HepG2 (cell line): ENCODE measurements around the gene TUT7. TPM values are rescaled to one million over a fixed set of nuclear protein-coding genes. Genes with fewer than 3 reads are reported as not detected.

Experiments
- ATF1 ChIP-seq: IDR thresholded peaks from 2 replicates; pipeline ENCODE4 v1.6.1; 2016; ENCODE audit warnings: mild to moderate bottlenecking, control low read depth
- CHD4 ChIP-seq: fragments of 200-600 bp; sonication (generic); IDR thresholded peaks from 2 replicates; pipeline ENCODE4 v1.7.0; 2017; ENCODE audit warnings: mild to moderate bottlenecking, low read length, borderline replicate concordance
- KLF6 ChIP-seq: IDR thresholded peaks from 2 replicates; pipeline ENCODE4 v1.8.0; 2016; ENCODE audit warnings: missing biosample characterization, missing genetic modification reagents
- NFIB ChIP-seq: sonication (generic); formaldehyde crosslinking; IDR thresholded peaks from 2 replicates; pipeline ENCODE4 v1.9.0; 2021; ENCODE audit warnings: missing genetic modification reagents, mild to moderate bottlenecking, borderline replicate concordance
- NFRKB ChIP-seq: fragments of 450-650 bp; IDR thresholded peaks from 2 replicates; pipeline ENCODE4 v1.6.1; 2017
- RELA ChIP-seq: sonication (generic); formaldehyde crosslinking; IDR thresholded peaks from 2 replicates; pipeline ENCODE4 v1.4.0; 2020; ENCODE audit warnings: missing genetic modification reagents
- SIN3A ChIP-seq: IDR thresholded peaks from 2 replicates; pipeline ENCODE4 v1.6.1; 2011; ENCODE audit warnings: low read depth, mild to moderate bottlenecking, control low read depth, low read length, borderline replicate concordance
- SMAD9 ChIP-seq: sonication (generic); formaldehyde crosslinking; IDR thresholded peaks from 2 replicates; pipeline ENCODE4 v1.5.1; 2020; ENCODE audit warnings: mild to moderate bottlenecking, missing genetic modification reagents
- YEATS4 ChIP-seq: sonication (generic); formaldehyde crosslinking; IDR thresholded peaks from 2 replicates; pipeline ENCODE4 v1.4.0; 2020; ENCODE audit warnings: missing genetic modification reagents, borderline replicate concordance
- ZBTB42 ChIP-seq: sonication (generic); formaldehyde crosslinking; IDR thresholded peaks from 2 replicates; pipeline ENCODE4 v1.5.0; 2020; ENCODE audit warnings: mild to moderate bottlenecking, missing genetic modification reagents
- ZFX ChIP-seq: sonication (generic); formaldehyde crosslinking; IDR thresholded peaks from 2 replicates; pipeline ENCODE4 v1.4.0; 2020; ENCODE audit warnings: mild to moderate bottlenecking, low read depth, missing genetic modification reagents, moderate library complexity
- ZNF235 ChIP-seq: sonication (generic); formaldehyde crosslinking; IDR thresholded peaks from 2 replicates; pipeline ENCODE4 v1.8.1; 2023; ENCODE audit warnings: mild to moderate bottlenecking, missing genetic modification reagents, borderline replicate concordance
- ZNF331 ChIP-seq: sonication (generic); formaldehyde crosslinking; IDR thresholded peaks from 2 replicates; pipeline ENCODE4 v1.4.0; 2020; ENCODE audit warnings: missing genetic modification reagents
- ZNF501 ChIP-seq: sonication (generic); formaldehyde crosslinking; IDR thresholded peaks from 2 replicates; pipeline ENCODE4 v1.5.1; 2020; ENCODE audit warnings: mild to moderate bottlenecking, moderate library complexity, missing genetic modification reagents
- ZNF781 ChIP-seq: sonication (generic); formaldehyde crosslinking; IDR thresholded peaks from 2 replicates; pipeline ENCODE4 v1.5.1; 2020; ENCODE audit warnings: borderline replicate concordance, mild to moderate bottlenecking, missing genetic modification reagents; ENCODE audit errors: not compliant biosample characterization
- polyA plus RNA-seq, 8 experiments: library from polyadenylated mRNA; depleted of rRNA in 3 of 8; stranded (reverse) in 7 of 8; unstranded in 1 of 8; fragments of >200 nt; fragmentation: Illumina TruSeq in 4 of 8; extraction: Trizol in 4 of 8; gene quantifications; 2 replicates each; pipeline versions ENCODE4 v1.2.1 to v1.2.3, GENCODE V29; 2011 to 2016; ENCODE audit warnings: low read depth in 4 of 8, missing spikeins in 1 of 8, mixed read lengths in 1 of 8; ENCODE audit not compliant: insufficient read depth in 1 of 8
- total RNA-seq, 5 experiments: library from RNA; depleted of rRNA; stranded (reverse); fragments of >200 nt; fragmentation: Illumina TruSeq; extraction: Trizol; gene quantifications; 2 replicates each; pipeline ENCODE4 v1.2.3, GENCODE V29; 2016; ENCODE audit warnings: low read depth in 1 of 5
- TF ChIP-seq, protein P1 (sequence below): sonication (generic); formaldehyde crosslinking; IDR thresholded peaks from 2 replicates; pipeline ENCODE4 v1.5.1; 2020; ENCODE audit warnings: mild to moderate bottlenecking, missing genetic modification reagents
- TF ChIP-seq, protein P2 (sequence below): IDR thresholded peaks from 2 replicates; pipeline ENCODE4 v1.6.1; 2016; ENCODE audit warnings: missing biosample characterization, missing genetic modification reagents, low read depth
- TF ChIP-seq, protein P3 (sequence below): sonication (generic); formaldehyde crosslinking; IDR thresholded peaks from 2 replicates; pipeline ENCODE4 v1.4.0; 2020; ENCODE audit warnings: missing genetic modification reagents
- TF ChIP-seq, protein P4 (sequence below): sonication (generic); formaldehyde crosslinking; conservative IDR thresholded peaks from 2 replicates; pipeline ENCODE4 v1.8.0; 2022; ENCODE audit warnings: low read depth, missing genetic modification reagents
- TF ChIP-seq, protein P5 (sequence below): sonication (generic); formaldehyde crosslinking; IDR thresholded peaks from 2 replicates; pipeline ENCODE4 v1.4.0; 2020; ENCODE audit warnings: mild to moderate bottlenecking, missing genetic modification reagents, borderline replicate concordance

The TUT7 gene
- total and polyA plus RNA-seq, 2 of the 13 experiments (the other 11 are each of a cell fraction or from before 2014, with no cell fraction given), result 12.0 to 19.4 TPM

DNA sequence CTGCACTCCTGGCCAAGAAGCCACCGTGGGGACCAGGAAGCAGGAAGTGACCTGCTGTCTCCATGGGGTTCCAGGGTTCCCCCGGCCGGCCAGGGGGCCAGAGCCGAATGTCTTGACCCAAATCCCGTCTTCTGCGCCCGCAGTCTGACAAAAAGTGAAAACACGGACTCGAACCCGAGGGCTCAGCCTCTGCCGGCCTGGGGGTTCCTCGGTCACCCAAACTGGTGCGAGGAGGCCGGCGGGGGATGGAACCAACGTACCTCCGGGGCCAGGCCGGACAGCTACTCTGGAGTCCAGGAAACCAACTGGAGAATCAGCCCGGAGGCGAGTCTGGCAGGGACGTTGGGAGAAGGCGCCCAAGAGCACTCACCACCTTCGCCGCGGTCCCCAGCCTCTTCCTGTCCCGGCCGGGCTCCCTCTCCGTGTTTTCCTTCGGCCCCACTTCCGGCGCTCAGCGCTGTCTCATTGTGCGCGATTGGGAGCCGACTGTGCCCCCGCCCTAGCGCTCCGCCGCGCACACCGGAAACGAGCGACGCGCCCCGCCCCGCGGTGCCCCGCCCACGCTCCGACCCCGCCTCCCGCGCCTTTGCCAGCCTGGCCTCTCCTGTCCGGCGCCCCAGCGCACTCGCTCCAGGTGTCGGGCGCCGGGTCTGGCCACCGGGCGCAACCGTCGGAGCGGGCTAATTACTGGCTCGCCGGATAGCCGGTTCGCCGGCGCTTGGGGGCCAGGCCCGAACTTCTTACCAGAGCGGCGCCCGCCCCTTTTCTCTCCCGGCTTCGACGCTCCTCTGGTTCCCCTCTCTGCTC, at the start of gene TUT7 (continued):
- TF ChIP-seq, protein P1, sequence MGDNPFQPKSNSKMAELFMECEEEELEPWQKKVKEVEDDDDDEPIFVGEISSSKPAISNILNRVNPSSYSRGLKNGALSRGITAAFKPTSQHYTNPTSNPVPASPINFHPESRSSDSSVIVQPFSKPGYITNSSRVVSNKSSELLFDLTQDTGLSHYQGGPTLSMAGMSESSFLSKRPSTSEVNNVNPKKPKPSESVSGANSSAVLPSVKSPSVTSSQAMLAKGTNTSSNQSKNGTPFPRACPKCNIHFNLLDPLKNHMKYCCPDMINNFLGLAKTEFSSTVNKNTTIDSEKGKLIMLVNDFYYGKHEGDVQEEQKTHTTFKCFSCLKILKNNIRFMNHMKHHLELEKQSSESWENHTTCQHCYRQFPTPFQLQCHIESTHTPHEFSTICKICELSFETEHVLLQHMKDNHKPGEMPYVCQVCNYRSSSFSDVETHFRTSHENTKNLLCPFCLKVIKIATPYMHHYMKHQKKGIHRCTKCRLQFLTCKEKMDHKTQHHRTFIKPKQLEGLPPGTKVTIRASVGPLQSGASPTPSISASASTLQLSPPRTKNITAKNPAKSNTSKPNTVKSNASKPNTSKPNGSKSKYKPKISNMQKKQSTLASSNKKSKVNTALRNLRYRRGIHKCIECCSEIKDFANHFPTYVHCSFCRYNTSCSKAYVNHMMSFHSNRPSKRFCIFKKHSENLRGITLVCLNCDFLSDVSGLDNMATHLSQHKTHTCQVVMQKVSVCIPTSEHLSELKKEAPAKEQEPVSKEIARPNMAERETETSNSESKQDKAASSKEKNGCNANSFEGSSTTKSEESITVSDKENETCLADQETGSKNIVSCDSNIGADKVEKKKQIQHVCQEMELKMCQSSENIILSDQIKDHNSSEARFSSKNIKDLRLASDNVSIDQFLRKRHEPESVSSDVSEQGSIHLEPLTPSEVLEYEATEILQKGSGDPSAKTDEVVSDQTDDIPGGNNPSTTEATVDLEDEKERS, result 0 out of 2 replicates have a peak, but pooled peaks have one; percentile 31
- TF ChIP-seq, protein P2, sequence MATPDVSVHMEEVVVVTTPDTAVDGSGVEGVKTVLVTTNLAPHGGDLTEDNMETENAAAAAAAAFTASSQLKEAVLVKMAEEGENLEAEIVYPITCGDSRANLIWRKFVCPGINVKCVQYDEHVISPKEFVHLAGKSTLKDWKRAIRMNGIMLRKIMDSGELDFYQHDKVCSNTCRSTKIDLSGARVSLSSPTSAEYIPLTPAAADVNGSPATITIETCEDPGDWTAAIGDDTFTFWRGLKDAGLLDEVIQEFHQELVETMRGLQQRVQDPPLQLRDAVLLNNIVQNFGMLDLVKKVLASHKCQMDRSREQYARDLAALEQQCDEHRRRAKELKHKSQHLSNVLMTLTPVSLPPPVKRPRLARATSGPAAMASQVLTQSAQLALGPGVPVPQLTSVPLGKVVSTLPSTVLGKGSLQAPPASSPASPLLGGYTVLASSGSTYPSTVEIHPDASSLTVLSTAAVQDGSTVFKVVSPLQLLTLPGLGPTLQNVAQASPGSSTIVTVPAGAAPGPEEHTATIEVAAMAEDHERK, result peak; percentile 80
- TF ChIP-seq ZNF781 (CRISPR knock-in tag), result peak; percentile 91
- peak; percentile 82; the same call in 1 of the 2 replicates for TF ChIP-seq YEATS4 (CRISPR knock-in tag)
- TF ChIP-seq SMAD9 (CRISPR knock-in tag), result no peak
- TF ChIP-seq, protein P3, sequence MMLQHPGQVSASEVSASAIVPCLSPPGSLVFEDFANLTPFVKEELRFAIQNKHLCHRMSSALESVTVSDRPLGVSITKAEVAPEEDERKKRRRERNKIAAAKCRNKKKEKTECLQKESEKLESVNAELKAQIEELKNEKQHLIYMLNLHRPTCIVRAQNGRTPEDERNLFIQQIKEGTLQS (CRISPR knock-in tag), result no peak
- TF ChIP-seq, protein P4, sequence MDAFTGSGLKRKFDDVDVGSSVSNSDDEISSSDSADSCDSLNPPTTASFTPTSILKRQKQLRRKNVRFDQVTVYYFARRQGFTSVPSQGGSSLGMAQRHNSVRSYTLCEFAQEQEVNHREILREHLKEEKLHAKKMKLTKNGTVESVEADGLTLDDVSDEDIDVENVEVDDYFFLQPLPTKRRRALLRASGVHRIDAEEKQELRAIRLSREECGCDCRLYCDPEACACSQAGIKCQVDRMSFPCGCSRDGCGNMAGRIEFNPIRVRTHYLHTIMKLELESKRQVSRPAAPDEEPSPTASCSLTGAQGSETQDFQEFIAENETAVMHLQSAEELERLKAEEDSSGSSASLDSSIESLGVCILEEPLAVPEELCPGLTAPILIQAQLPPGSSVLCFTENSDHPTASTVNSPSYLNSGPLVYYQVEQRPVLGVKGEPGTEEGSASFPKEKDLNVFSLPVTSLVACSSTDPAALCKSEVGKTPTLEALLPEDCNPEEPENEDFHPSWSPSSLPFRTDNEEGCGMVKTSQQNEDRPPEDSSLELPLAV (CRISPR knock-in tag), result no peak
- peak; percentile 69; the same call in 1 of the 2 replicates for TF ChIP-seq ZFX (CRISPR knock-in tag)
- TF ChIP-seq ZNF235, result peak; percentile 81; the same call in 1 of the 2 replicates
- no peak for TF ChIP-seq NFIB (CRISPR knock-in tag)
- no peak for TF ChIP-seq RELA (CRISPR knock-in tag)
- TF ChIP-seq ATF1, result no peak
- TF ChIP-seq NFRKB, result no peak
- TF ChIP-seq, protein P5, sequence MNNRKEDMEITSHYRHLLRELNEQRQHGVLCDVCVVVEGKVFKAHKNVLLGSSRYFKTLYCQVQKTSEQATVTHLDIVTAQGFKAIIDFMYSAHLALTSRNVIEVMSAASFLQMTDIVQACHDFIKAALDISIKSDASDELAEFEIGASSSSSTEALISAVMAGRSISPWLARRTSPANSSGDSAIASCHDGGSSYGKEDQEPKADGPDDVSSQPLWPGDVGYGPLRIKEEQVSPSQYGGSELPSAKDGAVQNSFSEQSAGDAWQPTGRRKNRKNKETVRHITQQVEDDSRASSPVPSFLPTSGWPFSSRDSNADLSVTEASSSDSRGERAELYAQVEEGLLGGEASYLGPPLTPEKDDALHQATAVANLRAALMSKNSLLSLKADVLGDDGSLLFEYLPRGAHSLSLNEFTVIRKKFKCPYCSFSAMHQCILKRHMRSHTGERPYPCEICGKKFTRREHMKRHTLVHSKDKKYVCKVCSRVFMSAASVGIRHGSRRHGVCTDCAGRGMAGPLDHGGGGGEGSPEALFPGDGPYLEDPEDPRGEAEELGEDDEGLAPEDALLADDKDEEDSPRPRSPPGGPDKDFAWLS (CRISPR knock-in tag), result 0 out of 2 replicates have a peak, but pooled peaks have one; percentile 1
- TF ChIP-seq KLF6 (CRISPR knock-in tag), result 0 out of 2 replicates have a peak, but pooled peaks have one; percentile 79
- no peak for TF ChIP-seq CHD4
- no peak for TF ChIP-seq ZBTB42 (CRISPR knock-in tag)
- TF ChIP-seq ZNF331 (CRISPR knock-in tag), result peak; percentile 54; the same call in 1 of the 2 replicates
- TF ChIP-seq ZNF501 (CRISPR knock-in tag), result peak; percentile 88
- peak; percentile 75; the same call in 1 of the 2 replicates for TF ChIP-seq SIN3A
